AG09319 (cell line): ENCODE measurements around the gene NGFR.

Source experiments
- DNase-seq: peaks from one replicate; pipeline ENCODE4 v3.0.0-alpha.2; 2010; ENCODE audit warnings: low read depth; ENCODE audit errors: extremely low read depth
- CTCF ChIP-seq: IDR thresholded peaks from 2 replicates; pipeline ENCODE4 v1.5.1; 2011; ENCODE audit warnings: low read depth, mild to moderate bottlenecking, inconsistent platforms, low read length, moderate library complexity

Gene NGFR

GRCh38 chr17:49512296-49513043 lies 17.4 kb downstream of the NGFR start:
- DNase-seq, result no peak
- no peak for TF ChIP-seq CTCF

- DNase-seq, result no peak
- no peak for TF ChIP-seq CTCF
Measured at GRCh38 chr17:49513044-49513395, 17.9 kb downstream of the NGFR start.

GRCh38 chr17:49513641-49514040 lies 18.5 kb downstream of the NGFR start:
- DNase-seq, result no peak
- no peak for TF ChIP-seq CTCF

- DNase-seq, result no peak
- TF ChIP-seq CTCF, result peak; percentile 35
Measured at GRCh38 chr17:49514071-49514721, 19.1 kb downstream of the NGFR start.

- peak; percentile 97 for DNase-seq
- TF ChIP-seq CTCF, result peak; percentile 24
Measured at GRCh38 chr17:49515196-49515770, 20.2 kb downstream of the NGFR start.

GRCh38 chr17:49516180-49516579 lies 21.1 kb downstream of the NGFR start:
- no peak for TF ChIP-seq CTCF
- DNase-seq, result no peak
